ENCODE measurements around the gene VPS13C.

The VPS13C gene

GRCh38 chr15:61849447-61849846, 210.8 kb downstream of the VPS13C start:
- no peak for DNase-seq

GRCh38 chr15:61841466-61841865, 218.8 kb downstream of the VPS13C start:
- no peak for DNase-seq

GRCh38 chr15:61840090-61840489, 220.2 kb downstream of the VPS13C start:
- DNase-seq, result no peak

- no peak for DNase-seq
Measured at GRCh38 chr15:61839546-61839945, 220.7 kb downstream of the VPS13C start.

- no peak for DNase-seq
Measured at GRCh38 chr15:61835496-61836106, 224.6 kb downstream of the VPS13C start.

GRCh38 chr15:61835029-61835428, 225.2 kb downstream of the VPS13C start:
- no peak for DNase-seq

- no peak for DNase-seq
Measured at GRCh38 chr15:61834076-61834697, 226.1 kb downstream of the VPS13C start.

- no peak for DNase-seq
Measured at GRCh38 chr15:61832223-61832622, 228.0 kb downstream of the VPS13C start.

GRCh38 chr15:61831505-61831921, 228.7 kb downstream of the VPS13C start:
- DNase-seq, result no peak

- DNase-seq, result no peak
Measured at GRCh38 chr15:61830536-61831330, 229.5 kb downstream of the VPS13C start.

- no peak for DNase-seq
Measured at GRCh38 chr15:61829514-61829889, 230.7 kb downstream of the VPS13C start.

GRCh38 chr15:61828860-61829513, 231.3 kb downstream of the VPS13C start:
- no peak for DNase-seq

- DNase-seq, result no peak
Measured at GRCh38 chr15:61828008-61828407, 232.2 kb downstream of the VPS13C start.

GRCh38 chr15:61827131-61827530, 233.1 kb downstream of the VPS13C start:
- no peak for DNase-seq

GRCh38 chr15:61824291-61824690, 236.0 kb downstream of the VPS13C start:
- no peak for DNase-seq

- no peak for DNase-seq
Measured at GRCh38 chr15:61822511-61822910, 237.7 kb downstream of the VPS13C start.

- no peak for DNase-seq
Measured at GRCh38 chr15:61820951-61821350, 239.3 kb downstream of the VPS13C start.

- no peak for DNase-seq
Measured at GRCh38 chr15:61820212-61820611, 240.0 kb downstream of the VPS13C start.

GRCh38 chr15:61819386-61819785, 240.9 kb downstream of the VPS13C start:
- no peak for DNase-seq

GRCh38 chr15:61818801-61819200, 241.4 kb downstream of the VPS13C start:
- no peak for DNase-seq

- no peak for DNase-seq
Measured at GRCh38 chr15:61816856-61817255, 243.4 kb downstream of the VPS13C start.

- DNase-seq, result no peak
Measured at GRCh38 chr15:61815356-61816083, 244.7 kb downstream of the VPS13C start.

- DNase-seq, result no peak
Measured at GRCh38 chr15:61812476-61812875, 247.8 kb downstream of the VPS13C start.
